HG03571 (cell line): Measurements from ENCODE around the gene GRK2.

Source experiments
- ATAC-seq: cut with Tn5 transposase; IDR thresholded peaks from one replicate; pipeline ENCODE4 v1.9.1; 2021; ENCODE audit not compliant: unreplicated experiment

Gene GRK2

DNA sequence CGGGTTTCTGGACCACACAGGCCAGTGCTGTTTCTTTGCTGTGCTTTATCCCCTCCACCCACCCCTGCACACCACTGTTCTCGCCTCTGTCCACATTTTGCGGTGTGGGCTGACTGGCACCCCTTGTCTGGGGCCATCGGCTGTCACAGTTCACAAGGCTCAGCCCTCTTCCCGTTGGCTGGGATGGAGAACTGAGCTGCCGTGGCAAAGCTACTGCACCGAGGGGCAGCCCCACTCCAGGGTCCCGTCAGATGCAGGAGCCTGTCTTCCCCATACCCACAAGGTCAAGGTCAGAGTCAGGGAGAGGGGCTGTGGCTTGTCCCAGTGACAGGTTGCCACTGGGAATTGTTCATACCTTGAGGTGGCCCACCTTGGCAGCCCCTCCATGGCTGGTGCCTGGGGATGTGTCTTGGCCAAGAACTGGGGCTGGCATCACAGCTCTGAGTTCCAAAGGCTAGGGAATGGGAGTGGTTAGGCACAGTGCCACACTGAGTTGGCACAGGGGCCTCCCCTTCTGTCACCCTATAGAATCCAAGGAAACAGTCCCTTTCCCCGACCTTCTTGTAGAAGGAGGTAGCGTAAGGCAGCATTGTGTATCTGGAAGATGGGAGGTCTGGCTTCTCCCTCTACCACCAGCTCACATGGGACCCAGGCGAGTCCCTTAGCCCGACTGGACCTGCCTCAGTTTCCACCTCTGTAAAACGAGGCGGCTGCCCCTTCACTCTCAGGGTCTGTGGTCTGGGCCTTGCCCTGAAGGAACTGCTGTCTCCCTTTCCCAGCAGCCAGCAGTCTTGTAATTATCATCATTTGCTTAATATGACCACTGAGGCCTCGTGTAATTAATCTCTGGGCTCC, 3.4 kb downstream of the GRK2 start:
- ATAC-seq = no peak

DNA sequence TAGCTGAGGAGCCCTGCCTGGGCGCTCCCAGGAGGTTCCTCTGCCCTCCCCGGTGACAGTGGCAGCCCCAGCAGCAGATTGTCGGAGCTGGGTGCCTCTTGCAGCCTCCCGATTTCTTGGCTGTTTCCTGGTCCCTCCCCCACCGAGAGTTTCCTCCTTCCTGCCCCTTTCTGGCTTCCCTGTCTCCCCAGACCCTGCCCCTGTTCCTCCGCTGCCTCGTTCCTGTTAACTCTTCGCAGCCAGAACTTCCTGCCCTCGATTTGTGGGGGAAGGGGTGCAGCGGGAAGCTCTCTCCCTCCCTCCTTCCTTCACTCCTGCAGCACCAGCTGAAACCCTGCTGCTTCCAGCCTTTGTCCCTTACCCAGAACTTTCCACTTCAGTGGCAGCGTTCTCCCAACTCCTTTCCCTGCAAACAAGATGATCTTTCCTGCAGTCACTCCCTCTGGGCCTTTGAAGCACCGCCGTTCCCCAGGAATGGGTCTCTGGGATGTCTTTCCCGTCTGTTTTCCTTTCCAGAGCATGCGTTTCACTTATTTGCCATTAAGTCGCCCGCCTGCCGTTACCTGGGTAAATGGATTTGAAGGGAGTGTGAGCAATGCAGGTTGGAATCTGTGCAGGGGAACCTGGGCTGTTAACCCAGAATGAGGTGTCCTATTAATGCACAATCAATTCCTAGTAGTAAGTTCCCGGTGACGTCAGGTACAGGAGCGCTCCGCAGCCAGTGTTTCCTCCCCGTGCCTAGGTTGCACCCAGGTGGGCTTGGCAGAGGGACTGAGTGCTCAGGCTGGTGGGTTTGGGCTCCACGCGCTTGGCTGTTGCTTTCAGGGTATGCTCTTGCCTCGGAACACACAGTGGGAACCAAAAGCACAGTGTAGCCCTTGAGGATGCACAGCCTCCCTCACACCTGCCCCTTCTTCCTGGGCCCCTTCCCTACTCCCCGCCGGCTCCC, 4.3 kb downstream of the GRK2 start:
- no peak for ATAC-seq

DNA sequence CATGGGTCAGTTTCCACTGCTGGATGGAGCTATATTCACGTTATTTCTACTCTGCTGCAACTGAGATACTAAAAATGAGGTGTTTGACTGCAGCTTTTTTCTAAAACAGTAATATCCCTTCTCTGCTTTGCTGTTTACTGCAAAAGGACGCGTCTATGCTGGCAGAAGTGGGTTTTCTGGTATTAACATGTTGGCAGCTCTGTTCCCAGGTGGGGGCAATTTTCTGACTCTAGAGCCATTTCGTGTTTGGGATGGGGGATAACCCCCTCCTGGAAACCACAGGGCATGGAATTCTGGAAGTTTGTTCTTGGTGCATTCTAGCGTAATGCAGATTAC, 4.9 kb downstream of the GRK2 start:
- no peak for ATAC-seq

DNA sequence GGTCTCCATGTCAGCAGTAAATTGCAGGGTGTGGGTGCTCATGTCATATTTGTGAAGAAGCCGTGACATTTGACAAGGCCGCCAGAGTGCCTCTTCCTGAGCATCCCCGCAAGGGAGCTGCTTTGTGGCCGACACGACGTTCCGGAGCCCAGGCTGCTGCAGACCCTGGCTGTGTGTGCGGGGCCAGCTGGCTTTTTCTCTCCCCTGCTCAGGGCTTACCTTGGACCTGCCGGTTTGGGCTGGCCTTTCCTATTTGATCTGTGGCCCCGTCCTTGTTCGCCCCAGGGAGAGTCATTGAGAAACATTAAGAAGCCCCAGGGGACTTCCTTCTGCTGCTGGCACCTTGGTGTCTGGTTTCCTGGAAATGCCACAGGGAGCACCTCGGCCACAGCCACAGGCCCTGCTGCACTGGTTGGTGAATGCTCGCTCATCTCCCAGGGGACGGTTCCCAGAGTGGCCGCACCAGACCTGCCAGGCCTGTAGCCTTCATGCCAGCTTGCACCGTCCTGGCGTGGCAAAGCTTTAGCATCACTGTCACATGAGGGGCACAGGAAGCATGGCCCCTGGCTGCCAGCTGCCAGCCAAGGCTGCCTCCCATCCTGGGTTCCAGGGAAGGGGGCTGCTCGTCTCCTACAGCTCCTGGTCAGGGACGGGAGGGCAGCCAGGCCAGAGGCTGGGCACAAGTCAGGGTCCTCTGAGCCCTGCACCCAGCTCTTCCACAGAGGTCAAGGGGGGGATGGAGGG, 5.4 kb downstream of the GRK2 start:
- no peak for ATAC-seq

DNA sequence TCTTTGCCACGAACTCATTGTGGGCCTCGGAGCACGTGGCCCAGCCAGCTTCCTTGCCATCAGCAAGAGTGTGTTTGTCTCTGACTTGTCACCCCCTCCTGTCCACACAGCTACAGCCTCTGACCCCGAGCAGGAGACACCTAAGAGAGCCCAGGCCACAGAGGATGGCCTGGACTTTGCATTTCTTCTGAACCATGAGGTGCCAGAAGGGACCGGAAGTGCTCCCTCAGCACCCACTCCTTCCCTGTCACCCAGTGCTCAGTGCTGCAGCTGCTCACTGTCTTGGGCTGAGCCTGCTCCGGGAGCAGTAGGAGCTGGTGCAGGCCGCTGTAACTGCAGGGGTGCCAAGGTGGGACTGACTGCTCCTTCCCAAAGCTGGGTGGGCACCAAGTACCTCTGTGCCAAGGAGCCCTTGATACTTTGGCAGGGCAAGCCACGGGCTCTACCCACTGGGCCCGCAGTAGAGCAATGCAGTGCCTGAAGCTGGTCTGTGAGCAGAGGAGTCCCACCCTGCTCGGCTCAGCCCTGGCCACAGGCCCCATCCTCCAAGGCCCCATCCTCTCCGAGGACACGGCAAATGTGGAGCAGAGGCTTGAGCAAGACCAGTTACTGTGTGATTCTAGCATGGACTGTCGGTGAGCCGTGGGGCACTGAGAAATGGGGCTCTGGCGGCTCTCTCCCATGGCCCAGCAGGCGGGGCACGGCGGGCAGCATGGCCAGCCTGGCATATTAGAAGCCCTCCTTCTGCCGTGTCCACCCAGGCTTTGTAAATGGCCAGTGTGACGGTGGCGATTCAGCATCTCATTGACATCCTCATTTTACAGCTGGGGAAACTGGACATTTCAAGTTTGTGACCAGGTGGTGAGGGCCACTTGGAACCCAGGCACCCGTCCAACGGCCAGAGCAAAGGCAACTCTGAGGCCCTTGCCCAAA, 6.3 kb downstream of the GRK2 start:
- no peak for ATAC-seq

DNA sequence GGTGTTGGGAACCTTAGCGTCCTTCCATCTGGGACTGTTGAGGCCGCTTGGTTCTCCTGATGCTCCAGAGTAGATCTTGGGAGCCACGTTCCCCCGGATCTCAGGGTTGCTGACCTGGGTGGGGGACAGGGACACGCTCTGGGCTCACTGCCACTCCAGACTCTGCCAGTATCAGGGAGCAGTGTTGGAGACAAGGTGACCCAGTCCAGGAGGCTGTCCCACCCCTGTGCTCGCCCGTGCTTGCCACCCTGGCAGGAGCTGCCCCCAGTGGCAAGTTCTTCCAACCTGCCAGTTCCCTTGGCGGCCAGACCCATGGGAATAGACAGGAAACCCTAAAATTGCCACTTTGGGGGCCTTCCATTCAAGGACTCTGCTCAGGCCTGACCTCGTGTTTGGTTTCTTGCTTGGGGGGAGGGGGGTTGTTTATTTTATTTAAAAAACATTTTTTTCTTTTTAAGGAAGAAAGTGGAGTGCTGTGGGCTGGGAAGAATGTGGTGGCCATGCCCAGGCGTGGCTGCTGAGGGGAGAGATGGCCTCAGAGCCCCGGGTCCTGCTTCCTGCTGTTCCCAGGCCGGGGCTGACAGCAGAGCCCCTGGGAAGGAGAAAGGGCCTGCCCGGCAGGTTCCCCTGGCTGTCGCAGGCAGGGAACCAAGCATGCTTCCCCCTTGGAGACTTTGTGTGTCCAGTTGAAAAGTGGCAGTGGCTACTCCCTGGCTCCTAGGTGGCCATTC, 7.2 kb downstream of the GRK2 start:
- no peak for ATAC-seq

DNA sequence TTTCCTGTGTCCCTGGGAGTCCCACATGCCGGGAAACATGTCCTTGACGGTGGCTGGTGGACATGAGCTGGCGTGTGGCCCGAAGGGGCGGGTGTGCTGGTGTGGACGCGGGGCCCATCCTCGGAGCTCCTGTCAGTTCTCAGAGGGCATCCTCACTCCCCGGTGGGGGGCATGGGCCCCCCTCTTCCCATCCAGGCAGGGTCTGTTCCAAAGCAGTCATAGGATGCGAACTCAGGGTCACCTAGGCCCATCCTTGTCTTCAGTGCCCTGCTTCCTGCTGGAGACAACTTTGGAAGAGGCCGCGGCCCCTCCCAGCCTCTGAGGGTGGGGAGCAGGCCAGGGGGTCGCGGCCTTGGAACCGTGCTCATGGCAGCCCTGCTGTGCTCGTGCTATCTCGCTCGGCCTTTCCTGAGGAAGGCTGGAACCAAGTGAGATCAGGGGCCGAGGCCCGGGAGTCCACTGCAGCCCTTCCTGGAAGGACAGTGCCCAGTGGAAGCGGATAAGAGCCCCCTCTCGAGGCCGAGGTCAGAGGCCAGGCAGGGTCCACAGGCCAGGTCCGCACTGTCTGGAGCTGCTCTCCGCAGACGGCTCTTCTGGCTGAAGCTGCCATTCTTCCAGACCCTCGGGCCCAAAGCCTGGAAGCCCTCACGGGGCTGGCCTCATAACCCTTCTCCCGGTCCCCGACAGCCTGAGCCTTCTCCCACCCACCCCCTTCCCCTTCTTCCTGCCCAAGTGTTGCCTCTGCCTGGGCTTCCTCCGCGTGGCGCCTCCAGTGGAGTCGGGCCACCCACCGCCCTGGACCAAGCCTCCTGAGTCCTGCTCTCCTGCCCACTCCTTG, 8.7 kb downstream of the GRK2 start:
- no peak for ATAC-seq

DNA sequence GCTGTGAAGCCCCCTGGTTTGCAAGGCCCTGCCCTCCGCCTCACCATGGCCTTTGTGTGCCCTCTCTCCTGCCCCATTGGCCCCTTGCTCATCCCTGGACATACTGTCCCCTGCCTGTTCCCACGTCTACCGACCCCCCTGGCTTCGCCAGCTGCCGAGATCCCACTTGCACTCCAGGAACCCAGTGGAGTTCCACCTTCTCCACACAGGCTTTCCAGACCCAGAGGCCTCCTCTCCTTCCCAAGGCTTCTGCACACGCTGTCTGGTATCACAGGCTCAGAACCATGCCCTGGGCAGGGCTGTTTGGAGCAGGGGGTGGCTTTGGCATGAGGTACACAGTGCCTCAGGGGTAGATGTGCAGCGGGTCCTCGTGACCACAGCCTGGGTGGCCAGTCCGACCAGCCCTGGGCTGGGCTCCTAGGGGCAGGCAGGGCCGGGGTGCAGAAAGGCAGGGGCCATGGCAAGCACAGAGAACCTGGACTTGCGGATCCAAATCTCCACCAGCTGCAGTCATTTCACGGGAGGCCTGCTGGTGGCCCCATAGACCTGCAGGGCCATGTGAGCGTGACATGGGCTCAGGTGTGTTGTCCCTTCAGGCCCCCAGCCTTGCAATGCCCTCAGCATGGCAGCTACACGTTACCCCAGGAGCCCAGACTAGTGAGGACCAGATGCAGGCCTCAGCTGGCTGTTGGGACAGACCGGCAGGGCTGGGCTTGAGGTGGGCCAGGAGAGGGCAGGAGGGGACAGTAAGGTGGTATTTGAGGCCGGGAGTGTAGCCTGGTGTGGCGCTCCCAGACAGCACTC, 9.5 kb downstream of the GRK2 start:
- no peak for ATAC-seq

DNA sequence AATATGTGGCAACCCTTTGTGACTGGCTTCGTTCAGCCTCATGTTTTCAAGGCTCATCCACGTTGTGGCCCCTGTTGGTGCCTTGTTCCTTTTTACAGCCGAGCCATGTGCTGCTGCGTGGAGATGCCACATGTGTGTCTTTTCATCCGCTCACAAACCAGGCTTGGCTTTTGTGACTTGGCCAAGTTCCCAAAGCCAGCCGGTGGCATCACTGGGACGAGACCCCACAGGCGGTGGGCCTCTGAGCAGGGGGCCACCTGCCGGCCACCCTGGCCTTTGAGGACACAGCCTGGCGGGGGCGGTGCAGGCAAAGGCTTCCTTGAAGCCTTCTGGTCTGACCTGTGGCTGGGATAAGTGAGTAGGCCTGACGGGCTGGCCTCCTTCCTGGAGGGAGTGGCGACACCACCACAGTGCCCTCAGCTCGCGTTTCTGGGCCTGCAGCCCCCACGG, 10.5 kb downstream of the GRK2 start:
- ATAC-seq = no peak

DNA sequence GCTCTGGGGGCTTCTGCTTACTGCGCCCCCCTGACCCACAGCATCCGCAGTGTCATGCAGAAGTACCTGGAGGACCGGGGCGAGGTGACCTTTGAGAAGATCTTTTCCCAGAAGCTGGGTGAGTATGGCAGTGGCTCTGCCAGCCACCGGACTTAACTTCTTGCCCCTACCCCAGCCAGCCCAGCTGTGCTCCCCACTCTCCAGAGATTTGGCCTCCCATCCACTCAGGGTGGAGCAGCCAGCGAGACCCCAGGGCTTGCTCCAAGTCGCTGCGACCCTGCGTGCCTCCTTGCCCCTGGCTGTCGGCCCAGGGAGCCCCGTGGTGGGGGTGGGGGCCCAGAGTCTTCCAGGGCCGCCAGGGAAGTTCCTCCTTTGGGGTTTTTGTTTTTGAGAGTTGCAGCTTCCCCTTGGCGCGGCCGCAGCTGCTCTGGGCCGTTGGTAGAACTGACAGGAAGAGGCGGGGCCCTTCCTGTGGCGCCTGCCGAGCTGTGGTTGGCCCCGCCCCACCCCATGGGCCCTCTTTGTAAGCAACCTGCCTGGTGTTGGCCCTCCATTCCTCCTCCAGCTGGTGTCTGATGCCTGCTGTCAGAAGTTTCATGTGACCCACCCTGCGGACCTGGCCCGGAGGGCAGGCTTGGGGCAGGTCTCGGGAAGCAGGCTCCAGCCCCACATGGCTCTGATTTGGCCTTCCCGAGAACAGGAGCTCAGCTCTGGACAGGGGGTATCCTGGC, 11.1 kb downstream of the GRK2 start:
- ATAC-seq = peak; percentile 69

DNA sequence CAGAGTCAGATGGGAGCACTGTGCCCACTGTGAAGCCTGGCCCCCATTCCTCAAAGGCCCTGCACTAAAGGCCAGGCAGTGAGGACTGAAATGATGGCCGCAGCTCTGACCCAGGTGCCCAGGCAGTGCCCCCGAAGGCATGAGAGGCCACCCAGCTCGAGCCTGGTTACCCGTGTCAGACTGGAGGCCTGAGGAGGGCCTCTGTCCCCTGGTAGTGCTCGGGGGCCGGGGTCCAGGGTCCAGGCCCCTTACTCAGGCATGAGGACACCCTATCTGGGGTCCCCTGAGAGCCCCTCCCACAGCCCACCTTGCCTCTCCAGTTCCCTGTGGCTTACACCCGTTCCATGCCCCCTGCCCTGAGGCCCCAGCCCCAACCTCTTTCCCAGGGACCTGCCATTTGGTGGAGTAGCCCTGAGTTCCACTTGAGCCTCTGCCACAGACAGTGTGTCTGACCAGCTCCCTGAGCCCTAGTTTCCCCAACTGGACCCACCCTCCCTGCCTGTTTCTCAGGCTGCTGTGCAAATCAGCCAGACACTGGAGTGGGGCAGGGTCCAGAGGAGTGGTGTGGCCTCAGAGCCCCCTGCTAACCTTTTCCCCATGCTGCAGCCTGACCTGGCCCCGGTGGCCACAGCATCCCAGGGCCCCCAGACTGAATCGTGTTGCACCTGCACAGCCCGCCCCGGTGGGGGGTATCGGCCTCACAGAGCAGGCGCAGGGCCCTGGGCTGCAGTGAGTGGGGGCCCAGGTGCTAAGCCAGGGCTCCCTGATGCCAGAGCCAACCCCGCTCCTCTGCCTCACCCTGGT, 12.1 kb downstream of the GRK2 start:
- no peak for ATAC-seq

DNA sequence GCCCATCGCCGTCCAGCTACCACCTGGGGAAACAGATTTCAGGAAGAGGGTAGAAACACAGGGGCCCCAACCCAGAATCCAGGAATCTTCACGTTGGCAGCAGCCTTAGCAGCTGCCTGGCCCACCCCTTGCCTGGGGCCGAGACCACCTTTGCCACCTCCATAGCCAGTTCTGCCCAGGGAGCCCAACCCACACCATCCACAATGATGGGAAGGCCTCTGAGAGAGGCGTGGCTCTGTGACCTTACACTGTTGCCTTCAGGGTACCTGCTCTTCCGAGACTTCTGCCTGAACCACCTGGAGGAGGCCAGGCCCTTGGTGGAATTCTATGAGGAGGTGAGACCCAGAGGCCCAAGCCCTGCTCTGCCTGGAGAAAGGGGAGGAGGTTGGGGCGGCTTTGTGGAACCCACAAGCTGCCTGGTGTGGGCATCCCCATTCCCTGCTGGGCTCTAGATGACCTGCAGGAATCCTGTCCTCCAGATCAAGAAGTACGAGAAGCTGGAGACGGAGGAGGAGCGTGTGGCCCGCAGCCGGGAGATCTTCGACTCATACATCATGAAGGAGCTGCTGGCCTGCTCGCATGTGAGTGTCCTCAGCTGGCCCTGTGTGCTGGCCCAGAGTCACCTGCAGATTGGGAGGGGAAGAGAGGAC, 12.8 kb downstream of the GRK2 start:
- ATAC-seq = no peak

DNA sequence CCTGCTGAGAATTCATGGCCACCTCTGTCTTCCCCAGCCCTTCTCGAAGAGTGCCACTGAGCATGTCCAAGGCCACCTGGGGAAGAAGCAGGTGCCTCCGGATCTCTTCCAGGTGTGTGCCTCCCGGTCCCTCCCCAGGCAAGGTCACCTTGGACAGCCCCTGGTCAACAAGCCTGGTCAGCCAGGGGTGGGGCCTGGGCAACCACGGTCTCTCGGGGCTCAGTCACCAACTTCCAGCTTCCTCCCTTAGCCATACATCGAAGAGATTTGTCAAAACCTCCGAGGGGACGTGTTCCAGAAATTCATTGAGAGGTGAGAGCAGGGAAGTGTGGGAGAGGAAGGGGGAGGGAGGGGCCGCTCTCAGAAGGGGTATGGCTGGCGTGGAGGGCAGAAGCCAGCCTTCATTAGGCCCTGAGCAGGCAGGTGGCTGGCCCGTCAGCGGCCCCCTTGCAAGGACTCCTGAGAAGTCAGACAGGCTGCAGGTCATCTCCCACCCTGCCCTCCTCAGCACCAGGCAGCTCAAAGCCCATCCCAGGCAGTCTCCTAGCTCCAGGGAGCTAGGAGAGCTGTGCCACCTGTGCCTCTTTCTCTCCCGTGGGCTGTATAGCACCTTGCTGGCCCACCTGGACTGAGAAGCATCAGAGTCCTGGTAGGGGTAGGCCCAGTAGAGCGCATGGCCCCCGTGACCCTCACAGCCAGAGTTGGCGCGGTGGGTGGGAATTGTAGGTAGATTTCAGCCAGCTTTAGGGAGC, 13.5 kb downstream of the GRK2 start:
- no peak for ATAC-seq

DNA sequence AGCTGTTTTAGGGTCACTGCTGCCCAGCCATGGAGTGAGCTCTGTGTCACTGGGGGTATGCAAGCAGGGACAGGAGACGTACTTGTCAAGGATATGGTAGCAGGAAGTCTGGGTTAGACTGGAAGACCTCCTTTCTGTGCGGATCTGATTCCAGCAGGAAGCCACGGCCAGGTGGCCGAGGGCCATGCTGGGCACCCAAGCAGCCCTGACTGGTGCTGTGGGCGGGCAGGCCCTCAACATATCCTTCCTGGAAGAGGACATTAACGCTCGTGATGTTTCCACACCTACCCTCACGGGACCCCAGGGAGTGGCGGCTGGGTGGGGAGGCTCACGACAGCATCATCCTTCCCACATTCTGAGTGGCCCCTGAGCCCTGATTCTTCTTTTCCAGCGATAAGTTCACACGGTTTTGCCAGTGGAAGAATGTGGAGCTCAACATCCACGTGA, 14.1 kb downstream of the GRK2 start:
- ATAC-seq = no peak
